Measurements from ENCODE around the gene MAMDC2.
"Not testable (repeated sequence)": the region's sequence is repeated elsewhere in the genome, so short reads cannot be mapped to it uniquely, and the experiment has no call there.

Gene MAMDC2

GRCh38 chr9:70034271-70034711 lies 9.4 kb upstream of the MAMDC2 start:
- DNase-seq, result no peak
- in situ Hi-C loops (cut with HindIII; ENCODE audit: low pct_ligation_motif_present, low pct_unique_long_range_greater_than_20kb, low sequenced_read_pairs), result no loop called here

- DNase-seq, result no peak
- in situ Hi-C loops (cut with HindIII; ENCODE audit: low pct_ligation_motif_present, low pct_unique_long_range_greater_than_20kb, low sequenced_read_pairs), result no loop called here
Observed at GRCh38 chr9:70035691-70036090, 8.0 kb upstream of the MAMDC2 start.

GRCh38 chr9:70036641-70037040 lies 7.0 kb upstream of the MAMDC2 start:
- DNase-seq, result no peak

GRCh38 chr9:70038171-70038621 lies 5.5 kb upstream of the MAMDC2 start:
- in situ Hi-C loops (cut with HindIII; ENCODE audit: low pct_ligation_motif_present, low pct_unique_long_range_greater_than_20kb, low sequenced_read_pairs), result not testable (repeated sequence)

More at GRCh38 chr9:70036641-70037040, 7.0 kb upstream of the MAMDC2 start:
- in situ Hi-C loops (cut with HindIII; ENCODE audit: low pct_ligation_motif_present, low pct_unique_long_range_greater_than_20kb, low sequenced_read_pairs), result no loop called here

GRCh38 chr9:70040376-70040903 lies 3.2 kb upstream of the MAMDC2 start:
- no peak for DNase-seq

More at GRCh38 chr9:70038171-70038621, 5.5 kb upstream of the MAMDC2 start:
- not testable (repeated sequence) for DNase-seq

GRCh38 chr9:70042461-70043215 lies 1.0 kb upstream of the MAMDC2 start:
- no peak for DNase-seq
- in situ Hi-C loops (cut with HindIII; ENCODE audit: low pct_ligation_motif_present, low pct_unique_long_range_greater_than_20kb, low sequenced_read_pairs), result no loop called here

More at GRCh38 chr9:70040376-70040903, 3.2 kb upstream of the MAMDC2 start:
- in situ Hi-C loops (cut with HindIII; ENCODE audit: low pct_ligation_motif_present, low pct_unique_long_range_greater_than_20kb, low sequenced_read_pairs), result no loop called here

GRCh38 chr9:70043285-70043684 lies 363 bp upstream of the MAMDC2 start:
- in situ Hi-C loops (cut with HindIII; ENCODE audit: low pct_ligation_motif_present, low pct_unique_long_range_greater_than_20kb, low sequenced_read_pairs), result no loop called here
- DNase-seq, result peak; percentile 72

GRCh38 chr9:70044490-70045307 lies 1.1 kb downstream of the MAMDC2 start:
- DNase-seq, result peak; percentile 64
- in situ Hi-C loops (cut with HindIII; ENCODE audit: low pct_ligation_motif_present, low pct_unique_long_range_greater_than_20kb, low sequenced_read_pairs), result no loop called here

- DNase-seq, result no peak
- in situ Hi-C loops (cut with HindIII; ENCODE audit: low pct_ligation_motif_present, low pct_unique_long_range_greater_than_20kb, low sequenced_read_pairs), result no loop called here
Observed at GRCh38 chr9:70045452-70045851, 1.8 kb downstream of the MAMDC2 start.

- no peak for DNase-seq
- in situ Hi-C loops (cut with HindIII; ENCODE audit: low pct_ligation_motif_present, low pct_unique_long_range_greater_than_20kb, low sequenced_read_pairs), result no loop called here
Observed at GRCh38 chr9:70046274-70047070, 2.8 kb downstream of the MAMDC2 start.

GRCh38 chr9:70049236-70049635 lies 5.6 kb downstream of the MAMDC2 start:
- DNase-seq, result peak; percentile 72
- in situ Hi-C loops (cut with HindIII; ENCODE audit: low pct_ligation_motif_present, low pct_unique_long_range_greater_than_20kb, low sequenced_read_pairs), result no loop called here

- no peak for DNase-seq
- in situ Hi-C loops (cut with HindIII; ENCODE audit: low pct_ligation_motif_present, low pct_unique_long_range_greater_than_20kb, low sequenced_read_pairs), result no loop called here
Observed at GRCh38 chr9:70049672-70050271, 6.1 kb downstream of the MAMDC2 start.

GRCh38 chr9:70052768-70053167 lies 9.1 kb downstream of the MAMDC2 start:
- no peak for DNase-seq
- in situ Hi-C loops (cut with HindIII; ENCODE audit: low pct_ligation_motif_present, low pct_unique_long_range_greater_than_20kb, low sequenced_read_pairs), result no loop called here

- in situ Hi-C loops (cut with HindIII; ENCODE audit: low pct_ligation_motif_present, low pct_unique_long_range_greater_than_20kb, low sequenced_read_pairs), result no loop called here
- peak; percentile 74 for DNase-seq
Observed at GRCh38 chr9:70053864-70054263, 10.2 kb downstream of the MAMDC2 start.

- in situ Hi-C loops (cut with HindIII; ENCODE audit: low pct_ligation_motif_present, low pct_unique_long_range_greater_than_20kb, low sequenced_read_pairs), result no loop called here
- DNase-seq, result no peak
Observed at GRCh38 chr9:70054521-70054920, 10.9 kb downstream of the MAMDC2 start.

- DNase-seq, result no peak
- in situ Hi-C loops (cut with HindIII; ENCODE audit: low pct_ligation_motif_present, low pct_unique_long_range_greater_than_20kb, low sequenced_read_pairs), result no loop called here
Observed at GRCh38 chr9:70055406-70056210, 12.0 kb downstream of the MAMDC2 start.

GRCh38 chr9:70056211-70056944 lies 12.7 kb downstream of the MAMDC2 start:
- DNase-seq, result no peak
- in situ Hi-C loops (cut with HindIII; ENCODE audit: low pct_ligation_motif_present, low pct_unique_long_range_greater_than_20kb, low sequenced_read_pairs), result no loop called here

Data from ACHN (cell line).